GM18873 (cell line): Measurements from ENCODE around the gene ERCC1.

Experiments
- ATAC-seq: cut with Tn5 transposase; IDR thresholded peaks from one replicate; pipeline ENCODE4 v1.9.1; 2021; ENCODE audit warnings: mild to moderate bottlenecking, moderate library complexity, moderate number of reproducible peaks; ENCODE audit not compliant: unreplicated experiment, low FRiP score

ERCC1 gene

DNA sequence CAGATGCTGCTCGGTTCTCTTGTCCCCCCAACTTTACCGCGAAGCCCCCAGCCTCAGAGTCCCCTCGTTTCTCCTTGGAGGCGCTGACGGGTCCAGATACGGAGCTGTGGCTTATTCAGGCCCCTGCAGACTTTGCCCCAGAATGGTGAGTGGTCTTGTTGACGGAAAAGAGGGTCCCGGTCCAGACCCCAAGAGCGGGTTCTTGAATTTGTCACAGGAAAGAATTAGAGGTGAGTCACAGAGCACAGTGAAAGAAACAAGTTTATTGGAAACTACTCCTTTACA is 16.7 kb downstream of the ERCC1 start:
- no peak for ATAC-seq

- peak; percentile 61 for ATAC-seq
Observed at GRCh38 chr19:45406226-45407090, 17.3 kb downstream of the ERCC1 start, which contains the start of gene POLR1G. TSS of gene POLR1G (plus strand) at chr19:45406644. CDS start at chr19:45406697, 53 bp downstream.

- ATAC-seq, result peak; percentile 39
Observed at GRCh38 chr19:45405435-45406225, 18.1 kb downstream of the ERCC1 start.

DNA sequence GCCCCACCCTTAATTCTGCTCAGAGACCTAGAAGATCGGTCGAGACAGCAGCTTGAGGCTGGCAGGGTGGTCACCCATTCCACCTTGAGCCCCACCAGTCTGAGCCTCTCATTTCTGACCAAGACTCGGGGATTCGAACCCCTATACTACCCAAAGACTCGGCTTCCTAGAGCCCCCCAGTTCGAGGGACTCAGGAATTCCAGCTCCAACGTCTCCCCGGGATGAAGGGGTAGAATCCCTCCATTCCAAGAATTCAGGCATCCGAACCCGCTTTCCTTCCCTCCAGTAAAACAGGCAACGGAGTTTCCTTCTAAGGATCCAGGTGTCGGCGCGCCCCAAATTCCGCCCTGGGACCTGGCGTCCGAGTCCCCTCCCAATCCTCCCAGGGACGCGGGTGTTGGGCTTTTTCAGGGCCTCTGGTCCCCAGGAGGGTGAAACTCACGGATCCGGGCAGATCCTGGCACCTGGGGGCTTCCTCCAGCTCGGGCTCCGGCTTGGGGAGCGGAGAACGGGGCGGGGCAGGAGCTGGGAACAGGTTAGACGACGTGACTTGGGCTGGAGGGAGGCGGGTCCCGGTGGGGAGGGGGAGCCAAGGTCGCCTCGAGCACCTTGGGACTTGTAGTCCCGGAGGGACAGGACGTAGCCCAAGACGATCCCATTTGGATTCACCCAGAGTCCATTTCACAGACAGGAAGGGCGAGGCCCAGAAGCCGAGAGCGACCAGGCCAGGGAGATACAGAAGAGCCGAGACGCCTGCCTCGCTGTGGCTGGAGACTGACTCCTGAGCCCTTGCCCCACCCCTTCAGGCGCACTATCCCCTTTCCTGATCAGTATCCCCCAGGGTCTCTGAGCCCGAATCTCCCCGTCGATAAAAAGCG is 18.9 kb downstream of the ERCC1 start, which contains the start of gene PPP1R13L:
PPP1R13L (minus strand) TSS at position 513 of the 878 bp plus-strand sequence. CDS start 6,751 bp downstream, outside the sequence.
- ATAC-seq, result no peak

DNA sequence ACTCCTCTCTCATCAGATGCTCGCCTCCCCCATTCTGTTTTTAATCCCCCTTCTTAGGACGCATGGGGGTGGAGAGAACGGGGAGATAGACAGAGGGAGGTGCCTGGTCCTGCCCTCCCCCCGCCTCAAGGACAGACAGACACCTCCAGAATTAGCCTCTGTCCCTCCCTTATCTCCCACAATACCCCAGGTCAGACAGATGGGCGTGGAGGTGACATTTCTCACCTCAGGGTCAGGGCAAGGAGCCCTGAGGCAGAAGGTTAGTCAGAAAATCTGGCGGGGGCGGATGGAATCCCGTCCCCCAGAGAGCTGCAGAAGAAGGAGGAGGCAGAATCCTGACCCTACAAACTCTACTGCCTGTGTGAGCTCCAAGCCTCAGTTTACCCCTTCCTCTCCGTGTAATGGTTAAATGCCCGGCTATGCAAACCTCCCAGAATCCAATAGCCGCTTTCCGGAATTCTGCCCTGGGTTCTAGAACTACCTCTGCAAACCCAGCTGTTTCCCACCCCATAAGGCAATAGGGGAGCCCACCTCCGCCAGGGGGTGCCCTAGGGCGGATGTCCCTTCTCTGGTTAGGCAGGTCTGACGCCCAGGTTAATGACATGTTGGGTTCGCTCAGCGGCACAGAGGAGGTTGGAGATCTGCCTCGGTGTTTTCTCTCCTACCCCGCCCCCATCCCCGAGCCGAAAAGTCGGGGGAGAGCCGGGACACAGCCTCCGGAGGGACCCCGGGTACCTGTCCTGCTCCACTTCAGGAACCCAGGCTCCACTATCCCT is 19.7 kb downstream of the ERCC1 start:
- no peak for ATAC-seq

DNA sequence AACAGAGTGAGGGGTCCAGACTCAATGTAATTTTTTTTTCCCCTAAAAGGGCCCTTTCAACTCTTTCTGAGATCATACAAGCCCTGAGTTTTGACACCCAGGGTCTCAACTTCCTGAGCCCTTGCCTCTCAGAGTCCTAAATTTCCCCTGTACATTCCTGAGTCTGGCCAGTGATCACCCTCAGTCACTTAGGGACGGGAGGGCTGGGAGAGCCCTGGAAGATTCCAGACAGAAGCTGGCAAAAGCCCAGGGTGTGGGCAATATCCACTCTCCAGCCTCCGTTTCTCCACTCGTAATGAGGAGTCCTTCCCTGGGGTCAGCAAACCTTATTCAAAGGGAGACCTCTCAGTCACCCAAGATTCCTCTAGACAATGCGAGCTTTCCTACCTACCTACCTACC is 20.4 kb downstream of the ERCC1 start:
- no peak for ATAC-seq

- no peak for ATAC-seq
Observed at GRCh38 chr19:45402298-45403061, 21.2 kb downstream of the ERCC1 start.

- no peak for ATAC-seq
Observed at GRCh38 chr19:45401815-45402214, 21.9 kb downstream of the ERCC1 start.

GRCh38 chr19:45400192-45400591 is 23.5 kb downstream of the ERCC1 start:
- no peak for ATAC-seq

DNA sequence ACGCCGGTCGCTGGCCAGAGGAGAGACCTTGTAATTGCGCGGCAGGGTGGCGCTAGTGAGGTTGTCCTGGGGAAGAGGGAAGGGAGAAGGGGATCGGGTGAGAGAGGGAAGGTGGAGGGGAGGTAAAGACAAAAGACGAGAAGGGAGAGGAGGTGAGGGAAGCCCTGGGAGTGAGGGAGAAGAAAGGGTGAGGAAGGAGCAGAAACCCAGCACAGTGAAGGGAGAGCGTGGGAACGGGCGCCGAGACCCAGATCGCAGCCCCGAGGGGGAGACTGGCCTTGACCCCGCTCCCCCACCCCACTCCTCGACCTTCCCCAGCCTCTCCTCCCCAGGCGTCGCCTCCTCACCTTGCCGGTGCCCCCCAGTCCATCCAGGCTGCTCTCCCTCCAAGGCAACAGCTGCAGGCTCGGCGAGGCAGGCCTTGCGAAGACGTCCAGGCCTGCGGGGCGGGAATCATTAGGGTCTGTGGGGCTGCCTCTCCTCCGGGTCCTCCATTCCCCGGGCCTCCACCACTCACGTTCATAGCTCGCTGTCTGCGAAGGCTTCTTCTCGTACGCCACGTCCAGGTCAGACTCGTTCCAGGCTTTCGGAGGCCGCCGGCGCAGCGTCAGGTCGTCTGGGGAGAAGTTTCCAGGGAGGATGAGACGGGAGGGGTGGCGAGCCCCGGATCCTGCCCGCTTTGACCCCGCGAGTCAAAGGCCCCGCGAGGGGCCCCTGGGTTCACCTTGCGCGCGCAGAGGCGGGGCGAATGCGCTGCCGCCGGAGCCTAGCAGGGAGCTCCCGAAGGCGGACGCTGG is 27.7 kb downstream of the ERCC1 start:
- no peak for ATAC-seq

DNA sequence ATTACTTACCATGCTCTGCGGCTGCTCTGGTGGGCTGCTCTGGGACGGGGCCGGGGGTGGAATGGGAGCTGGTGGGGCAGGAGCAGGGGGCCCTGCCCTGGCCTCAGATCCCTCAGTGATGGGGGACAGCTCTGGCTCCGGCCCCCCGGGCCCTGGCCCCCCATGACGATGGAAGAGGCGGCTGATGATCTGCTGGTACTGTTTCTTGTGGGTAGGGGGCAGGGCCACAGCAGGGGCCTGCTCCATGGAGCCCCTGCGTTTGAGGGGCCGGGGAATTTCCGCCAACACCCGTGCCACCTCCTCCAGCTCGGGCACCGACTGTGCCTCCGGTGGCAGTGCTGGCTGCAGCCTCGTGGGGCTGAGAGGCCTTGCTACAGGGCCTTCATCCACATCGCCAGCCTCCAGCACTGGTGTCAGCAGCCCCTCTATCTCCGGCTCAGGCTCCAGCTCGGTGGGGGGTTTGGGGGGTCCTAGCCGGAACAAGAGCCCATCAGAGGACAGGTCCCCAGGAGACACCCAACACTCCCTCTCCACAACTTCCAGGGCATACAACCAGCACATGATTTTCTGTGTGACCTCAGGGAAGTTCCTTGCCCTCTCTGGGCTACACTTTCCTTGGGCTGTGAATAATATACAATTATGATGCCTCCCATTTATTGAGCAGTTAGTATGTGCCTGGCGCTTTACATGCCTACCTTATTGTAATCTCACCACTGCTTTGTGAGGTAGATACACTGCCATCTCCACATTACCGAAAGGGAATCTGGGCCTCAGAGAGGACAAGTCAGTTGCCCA is 31.6 kb downstream of the ERCC1 start:
- ATAC-seq, result no peak

DNA sequence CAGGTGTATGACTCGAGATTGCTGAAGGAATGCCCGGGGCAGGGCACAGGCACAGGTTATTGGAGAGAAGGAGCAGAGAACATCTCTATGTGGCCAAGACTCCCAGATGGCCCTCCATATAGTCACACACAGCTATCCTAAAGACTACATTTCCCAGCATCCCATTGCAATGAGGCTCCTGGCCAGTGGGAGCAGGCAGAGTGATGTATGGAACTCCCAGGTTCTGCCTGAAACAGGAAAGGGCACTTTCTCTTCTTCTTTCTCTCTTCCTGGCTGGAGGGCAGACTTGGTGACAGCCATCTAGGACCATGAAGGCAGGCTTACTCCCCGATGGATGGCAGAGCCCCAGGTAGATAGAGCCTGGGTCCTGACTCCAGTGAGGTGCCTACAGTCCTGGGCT is 32.4 kb downstream of the ERCC1 start:
- ATAC-seq, result no peak

GRCh38 chr19:45385392-45386221 is 38.1 kb downstream of the ERCC1 start:
- ATAC-seq, result no peak

GRCh38 chr19:45382426-45382825 is 41.3 kb downstream of the ERCC1 start:
- no peak for ATAC-seq

DNA sequence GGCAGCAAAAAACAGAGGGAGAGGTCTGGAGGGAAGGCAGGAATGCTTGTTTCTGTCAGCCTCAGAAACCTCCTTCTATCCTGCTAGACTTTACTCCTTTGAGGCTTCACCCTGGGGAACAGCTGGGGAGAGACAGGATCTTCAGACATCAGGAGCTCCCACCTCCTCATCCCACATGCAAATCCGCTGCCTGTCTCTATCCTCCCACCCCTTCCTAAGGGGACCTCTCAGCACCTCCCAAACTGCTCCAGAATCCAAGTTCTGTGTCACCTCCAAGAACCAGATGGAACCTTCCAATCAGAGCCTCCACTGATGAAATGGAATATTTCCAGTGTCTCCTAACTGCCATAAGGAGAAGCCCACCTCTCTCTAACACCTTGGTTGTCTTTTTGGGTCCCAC is 43.6 kb downstream of the ERCC1 start:
- ATAC-seq, result no peak

- no peak for ATAC-seq
Observed at GRCh38 chr19:45376045-45376724, 47.5 kb downstream of the ERCC1 start.
